Endothelial cell of umbilical vein (primary cell): ENCODE measurements around the gene AFF1. TPM values are rescaled to one million over a fixed set of nuclear protein-coding genes. Genes with fewer than 3 reads are reported as not detected.

Source experiments
- BruUV-seq: library from RNA; stranded (reverse); fragments of 400-500 nt; replicated peaks from 2 replicates; lab custom pipeline; 2021; lab: Mats Ljungman, UMichigan
- CTCF ChIA-PET: fragments of 300-600, 350-600 bp; sonication (Branson Sonifier 250); formaldehyde crosslinking; loops from one replicate; lab custom pipeline; 2021; ENCODE audit warnings: antibody characterized with exemption, inconsistent platforms; lab: Charles Lee
- POLR2A ChIA-PET: fragments of 300-600, 350-600 bp; sonication (Branson Sonifier 250); formaldehyde crosslinking; loops from one replicate; lab custom pipeline; 2021; ENCODE audit warnings: antibody characterized with exemption, inconsistent platforms; lab: Charles Lee
- DNase-seq: peaks from one replicate; pipeline ENCODE4 v3.0.0-alpha.2; 2011; ENCODE audit warnings: low read depth, low spot score
- FAIRE-seq: peaks from 2 replicates; lab custom pipeline; 2011; peaks lifted over from hg19 to GRCh38; lab: Jason Lieb, UNC
- H2AFZ ChIP-seq: 2 replicates; pipeline ENCODE4 v1.6.0; 2012; ENCODE audit warnings: low read depth, low read length, control low read depth, inconsistent platforms
- H3K27ac ChIP-seq: 2 replicates; pipeline ENCODE4 v1.5.1; 2011; ENCODE audit warnings: low read depth, mild to moderate bottlenecking, control low read depth, low read length, moderate library complexity; ENCODE audit not compliant: insufficient read depth
- H3K27me3 ChIP-seq, 2 experiments: 2 replicates each; pipeline versions ENCODE4 v1.6.0 to v1.6.1; 2011; ENCODE audit warnings: low read length in 2 of 2, mixed read lengths in 1 of 2; ENCODE audit not compliant: control insufficient read depth in 2 of 2, insufficient read depth in 2 of 2
- H3K36me3 ChIP-seq, 2 experiments: 2 replicates in 1 of 2; 3 replicates in 1 of 2; pipeline ENCODE4 v1.5.1; 2011; ENCODE audit warnings: low read length in 2 of 2, mild to moderate bottlenecking in 1 of 2, moderate library complexity in 1 of 2; ENCODE audit not compliant: control insufficient read depth in 2 of 2, insufficient read depth in 2 of 2; ENCODE audit errors: extremely low read depth in 1 of 2
- H3K4me1 ChIP-seq: 3 replicates; pipeline ENCODE4 v1.5.1; 2011; ENCODE audit warnings: mild to moderate bottlenecking, low read length; ENCODE audit not compliant: control insufficient read depth, insufficient read depth; ENCODE audit errors: extremely low read depth
- H3K4me2 ChIP-seq: 2 replicates; pipeline ENCODE4 v1.6.1; 2011; ENCODE audit warnings: low read length, control low read depth, mixed read lengths; ENCODE audit not compliant: insufficient read depth
- H3K4me3 ChIP-seq, 3 experiments: fragments of 200-600 bp in 1 of 3; sonication (generic), shearing (Covaris generic) in 1 of 3; replicated peaks in 1 of 3; 2 replicates each; pipeline ENCODE4 v1.5.1; 2011 to 2016; ENCODE audit warnings: control low read depth in 3 of 3, low read length in 3 of 3, mild to moderate bottlenecking in 2 of 3, inconsistent platforms in 1 of 3, low read depth in 1 of 3, moderate library complexity in 1 of 3; ENCODE audit not compliant: insufficient read depth in 1 of 3
- H3K79me2 ChIP-seq: 2 replicates; pipeline ENCODE4 v1.6.0; 2012; ENCODE audit warnings: low read length, inconsistent platforms; ENCODE audit not compliant: control insufficient read depth, insufficient read depth
- H3K9ac ChIP-seq: replicated peaks from 2 replicates; pipeline ENCODE3; 2011; ENCODE audit warnings: low read length, control low read depth; ENCODE audit not compliant: insufficient read depth; ENCODE audit errors: extremely low read depth
- H3K9me1 ChIP-seq: replicated peaks from 3 replicates; pipeline ENCODE4 v1.6.0; 2011; ENCODE audit warnings: mild to moderate bottlenecking, low read length; ENCODE audit not compliant: control insufficient read depth, insufficient read depth; ENCODE audit errors: extremely low read depth
- H3K9me3 ChIP-seq: replicated peaks from 2 replicates; pipeline ENCODE4 v1.5.1; 2012; ENCODE audit warnings: low read length, inconsistent platforms; ENCODE audit not compliant: control insufficient read depth, insufficient read depth
- H4K20me1 ChIP-seq: replicated peaks from 2 replicates; pipeline ENCODE3; 2011; ENCODE audit warnings: mild to moderate bottlenecking, low read length; ENCODE audit not compliant: control insufficient read depth, insufficient read depth; ENCODE audit errors: extremely low read depth
- CTCF ChIP-seq, 2 donors: IDR thresholded peaks; 1 replicate in 1 of 2; 2 replicates in 1 of 2; pipeline ENCODE4 v1.5.1; 2011; ENCODE audit warnings: low read length in 2 of 2, mild to moderate bottlenecking in 2 of 2, moderate library complexity in 2 of 2, control low read depth in 1 of 2, inconsistent platforms in 1 of 2, low read depth in 1 of 2; ENCODE audit not compliant: insufficient read depth in 1 of 2; ENCODE audit errors: extremely low read depth in 1 of 2
- EZH2 ChIP-seq: IDR thresholded peaks from 2 replicates; pipeline ENCODE4 v1.6.1; 2012; ENCODE audit warnings: borderline replicate concordance, low read depth, mild to moderate bottlenecking, moderate library complexity, low read length, inconsistent platforms; ENCODE audit not compliant: severe bottlenecking
- GATA2 ChIP-seq: IDR thresholded peaks from 2 replicates; pipeline ENCODE4 v1.7.0; 2011; ENCODE audit warnings: low read depth, mild to moderate bottlenecking, moderate library complexity, mixed read lengths, low read length; ENCODE audit not compliant: insufficient read length, insufficient read depth
- JUN ChIP-seq: IDR thresholded peaks from 2 replicates; pipeline ENCODE4 v1.6.1; 2011; ENCODE audit warnings: borderline replicate concordance, low read depth; ENCODE audit not compliant: insufficient read length, insufficient read depth
- POLR2AphosphoS5 ChIP-seq: IDR thresholded peaks from 2 replicates; pipeline ENCODE4 v1.6.1; 2012; ENCODE audit warnings: low read depth, mild to moderate bottlenecking, control low read depth, low read length, moderate library complexity; ENCODE audit not compliant: insufficient read depth
- dilution Hi-C: fragments of 300-500 bp; cut with MboI; formaldehyde crosslinking; loops from one replicate; pipeline ENCODE4 v1.15.0; 2019; ENCODE audit warnings: low sequenced_read_pairs; ENCODE audit not compliant: extremely low pct_ligation_motif_present
- intact Hi-C: fragments of 100-400 bp; cut with micrococcal nuclease; formaldehyde crosslinking; loops from one replicate; pipeline ENCODE4 v1.10.0; 2022
- polyA plus RNA-seq, 4 experiments: library from polyadenylated mRNA; depleted of rRNA in 3 of 4; stranded (reverse) in 3 of 4; unstranded in 1 of 4; fragments of >200 nt; gene quantifications; 2 replicates each; pipeline versions ENCODE4 v1.2.1 to v1.2.3, GENCODE V29; 2011 to 2012; ENCODE audit warnings: missing spikeins in 1 of 4
- total RNA-seq: library from RNA; stranded (reverse); gene quantifications from 2 replicates; pipeline ENCODE4 v1.2.3, GENCODE V29; 2021

Gene AFF1
- total and polyA plus RNA-seq, 2 donors (not counting 3 experiments of a cell fraction or from before 2014, with no cell fraction given), result 26.2 to 106 TPM

GRCh38 chr4:86972997-86973396 is 38.2 kb downstream of the AFF1 start:
- DNase-seq, result no peak
- H2AFZ ChIP-seq, result no peak overlapping the region
- dilution Hi-C loops (no loop called here), intact Hi-C loops (no loop called here)
- no peaks in the 10 kb centered on the region for H3K9me1 ChIP-seq
- H3K4me3 ChIP-seq, result no peak overlapping the region
- peak overlapping the region; percentile 79 for H3K27ac ChIP-seq
- no peaks in the 10 kb centered on the region for H3K27me3 ChIP-seq
- BruUV-seq, result no TSS peak
- CTCF ChIA-PET, result interaction anchor here (2.5 kb wide), 1 partner anchor 37 kb away, joined by 10 read pairs; the partner anchor contains the start of gene AFF1
- H3K79me2 ChIP-seq, result peaks cover 44% of the 10 kb centered on the region
- no peaks in the 10 kb centered on the region for H3K9me3 ChIP-seq
- no peaks in the 10 kb centered on the region for H3K36me3 ChIP-seq
- no peaks in the 10 kb centered on the region for H4K20me1 ChIP-seq
- no peak overlapping the region for H3K9ac ChIP-seq
- POLR2A ChIA-PET, result no interaction called here
- peaks cover 66% of the 10 kb centered on the region for H3K4me1 ChIP-seq
- no peak for TF ChIP-seq EZH2
- H3K4me2 ChIP-seq, result peak overlapping the region; percentile 74
- FAIRE-seq, result peak; percentile 33

- intact Hi-C loops (loop anchor here (1.0 to 2.0 kb wide), 4 partner anchors 33 to 48 kb away; partner anchors contain the start of gene AFF1), dilution Hi-C loops (no loop called here)
- Histone ChIP-seq H3K27ac (peak overlapping the region; percentile 79), H3K4me2 (peak overlapping the region; percentile 74), H2AFZ (no peak overlapping the region), H3K9me1 (no peaks in the 10 kb centered on the region), H3K79me2 (peaks cover 42% of the 10 kb centered on the region), H3K4me3 (peak overlapping the region in 1 of 3 experiments; percentile 5), H4K20me1 (no peaks in the 10 kb centered on the region), H3K27me3 (no peaks in the 10 kb centered on the region), H3K36me3 (no peaks in the 10 kb centered on the region), H3K9ac (peak overlapping the region; percentile 51), H3K4me1 (peaks cover 59% of the 10 kb centered on the region), H3K9me3 (no peaks in the 10 kb centered on the region)
- TF ChIP-seq POLR2AphosphoS5 (no peak), CTCF (IDR thresholded peaks at IDR 0.05; ENCODE audit: extremely low read depth in 1 of 2, insufficient read depth in 1 of 2, low read depth in 1 of 2, low read length in 2 of 2) (no peak), GATA2 (no peak), JUN (no peak)
- ChIA-PET CTCF (no interaction called here), POLR2A (interaction anchor here (1.5 kb wide), 1 partner anchor 32 kb away, joined by 17 read pairs; no protein-coding TSS in a partner anchor)
- BruUV-seq, result no TSS peak
- peak; percentile 47 for DNase-seq
- FAIRE-seq, result no peak
Measured at GRCh38 chr4:86973668-86974067, 38.9 kb downstream of the AFF1 start.
